SU-DHL-6 (cell line): Measurements from ENCODE around the gene DMRTB1.

Source experiments
- H2AFZ ChIP-seq: fragments of 200-600 bp; sonication (generic); 2 replicates; pipeline ENCODE4 v1.6.1; 2014; ENCODE audit warnings: low read depth, mild to moderate bottlenecking, moderate library complexity, mixed read lengths, antibody characterized with exemption, low read length; ENCODE audit not compliant: severe bottlenecking
- H3F3A ChIP-seq: fragments of 200-600 bp; shearing (Covaris generic); 2 replicates; pipeline ENCODE4 v1.6.0; 2016; ENCODE audit warnings: antibody characterized with exemption, mild to moderate bottlenecking; ENCODE audit not compliant: insufficient read depth
- H3K27ac ChIP-seq: fragments of 200-600 bp; sonication (generic); 2 replicates; pipeline ENCODE4 v1.5.1; 2016; ENCODE audit warnings: low read depth, mild to moderate bottlenecking, low read length, moderate library complexity, mixed read lengths
- H3K27me3 ChIP-seq: fragments of 200-600 bp; sonication (generic), shearing (Covaris generic); 2 replicates; pipeline ENCODE4 v1.6.0; 2014; ENCODE audit warnings: mild to moderate bottlenecking, low read length
- H3K36me3 ChIP-seq: fragments of 200-600 bp; sonication (generic); 2 replicates; pipeline ENCODE4 v1.6.1; 2014; ENCODE audit warnings: mild to moderate bottlenecking, low read length, mixed read lengths
- H3K4me2 ChIP-seq: fragments of 300-600, 200-600 bp; shearing (Covaris generic), sonication (generic); 2 replicates; pipeline ENCODE4 v1.6.0; 2014; ENCODE audit warnings: low read length, low read depth, mild to moderate bottlenecking; ENCODE audit not compliant: poor library complexity, severe bottlenecking
- H3K4me3 ChIP-seq: fragments of 200-600 bp; sonication (generic); 2 replicates; pipeline ENCODE4 v1.5.1; 2014; ENCODE audit warnings: antibody characterized with exemption, low read length, mild to moderate bottlenecking, mixed read lengths; ENCODE audit not compliant: insufficient read depth, poor library complexity, severe bottlenecking
- H3K79me2 ChIP-seq: fragments of 200-600 bp; sonication (generic); 2 replicates; pipeline ENCODE4 v1.6.1; 2014; ENCODE audit warnings: mild to moderate bottlenecking, low read length, moderate library complexity; ENCODE audit not compliant: insufficient read depth
- H3K9ac ChIP-seq: fragments of 200-600 bp; sonication (generic); 2 replicates; pipeline ENCODE4 v1.7.0; 2014; ENCODE audit warnings: mild to moderate bottlenecking, low read length
- H3K9me2 ChIP-seq: fragments of 200-600 bp; sonication (generic); replicated peaks from 2 replicates; pipeline ENCODE4 v1.6.1; 2014; ENCODE audit warnings: low read length; ENCODE audit not compliant: insufficient read depth
- H3K9me3 ChIP-seq: fragments of 200-600 bp; sonication (generic); 2 replicates; pipeline ENCODE4 v1.6.1; 2014; ENCODE audit warnings: low read length, mixed read lengths; ENCODE audit not compliant: insufficient read depth
- H4K20me1 ChIP-seq: fragments of 200-600 bp; sonication (generic); 2 replicates; pipeline ENCODE4 v1.6.1; 2014; ENCODE audit warnings: low read depth, mild to moderate bottlenecking, antibody characterized with exemption, low read length, moderate library complexity, mixed read lengths
- CTCF ChIP-seq: fragments of 200-600 bp; sonication (generic); IDR thresholded peaks from one replicate; pipeline ENCODE4 v1.5.1; 2017; ENCODE audit warnings: antibody characterized with exemption, mild to moderate bottlenecking, low read length, moderate library complexity; ENCODE audit not compliant: insufficient read depth, poor library complexity, severe bottlenecking
- EZH2phosphoT487 ChIP-seq: fragments of 200-600 bp; sonication (generic), shearing (Covaris generic); conservative IDR thresholded peaks from 2 replicates; pipeline ENCODE4 v1.6.1; 2018; ENCODE audit warnings: mild to moderate bottlenecking, antibody characterized with exemption, low read length, moderate library complexity, mixed read lengths

Gene DMRTB1

GRCh38 chr1:53446051-53446450 lies 13.1 kb upstream of the DMRTB1 start:
- Histone ChIP-seq H3K4me2 (no peak overlapping the region), H2AFZ (no peak overlapping the region), H3K4me3 (no peak overlapping the region), H3K9me3 (no peaks in the 10 kb centered on the region), H3K79me2 (no peaks in the 10 kb centered on the region), H3K27ac (no peak overlapping the region), H3K36me3 (no peaks in the 10 kb centered on the region), H3K9ac (no peak overlapping the region), H4K20me1 (no peaks in the 10 kb centered on the region), H3K27me3 (no peaks in the 10 kb centered on the region), H3K9me2 (no peaks in the 10 kb centered on the region), H3F3A (no peaks in the 10 kb centered on the region)
- no peak for TF ChIP-seq EZH2phosphoT487
- no peak for TF ChIP-seq CTCF

GRCh38 chr1:53447413-53447812 lies 11.8 kb upstream of the DMRTB1 start:
- Histone ChIP-seq H3K4me2 (no peak overlapping the region), H3K9ac (no peak overlapping the region), H3K27me3 (no peaks in the 10 kb centered on the region), H3K4me3 (no peak overlapping the region), H3K9me3 (no peaks in the 10 kb centered on the region), H3K9me2 (no peaks in the 10 kb centered on the region), H3K27ac (no peak overlapping the region), H3K36me3 (no peaks in the 10 kb centered on the region), H3K79me2 (no peaks in the 10 kb centered on the region), H4K20me1 (no peaks in the 10 kb centered on the region), H3F3A (no peaks in the 10 kb centered on the region), H2AFZ (no peak overlapping the region)
- TF ChIP-seq CTCF = no peak
- TF ChIP-seq EZH2phosphoT487 = no peak

- no peak overlapping the region for H2AFZ ChIP-seq
- no peaks in the 10 kb centered on the region for H3K79me2 ChIP-seq
- TF ChIP-seq EZH2phosphoT487 (no peak), CTCF (no peak)
- no peaks in the 10 kb centered on the region for H3K9me3 ChIP-seq
- no peak overlapping the region for H3K9ac ChIP-seq
- no peak overlapping the region for H3K4me2 ChIP-seq
- H3K27ac ChIP-seq = no peak overlapping the region
- no peaks in the 10 kb centered on the region for H3K27me3 ChIP-seq
- H3K4me3 ChIP-seq = no peak overlapping the region
- no peaks in the 10 kb centered on the region for H3K36me3 ChIP-seq
- no peaks in the 10 kb centered on the region for H3F3A ChIP-seq
- no peaks in the 10 kb centered on the region for H3K9me2 ChIP-seq
- H4K20me1 ChIP-seq = no peaks in the 10 kb centered on the region
Observed at GRCh38 chr1:53448241-53448841, 10.9 kb upstream of the DMRTB1 start.

- H3K9me3 ChIP-seq = no peaks in the 10 kb centered on the region
- H3K27ac ChIP-seq = no peak overlapping the region
- H3F3A ChIP-seq = no peaks in the 10 kb centered on the region
- H2AFZ ChIP-seq = no peak overlapping the region
- H3K27me3 ChIP-seq = no peaks in the 10 kb centered on the region
- H3K4me3 ChIP-seq = no peak overlapping the region
- TF ChIP-seq CTCF (no peak), EZH2phosphoT487 (no peak)
- H3K36me3 ChIP-seq = no peaks in the 10 kb centered on the region
- no peak overlapping the region for H3K9ac ChIP-seq
- no peaks in the 10 kb centered on the region for H3K9me2 ChIP-seq
- H3K4me2 ChIP-seq = no peak overlapping the region
- H3K79me2 ChIP-seq = no peaks in the 10 kb centered on the region
- H4K20me1 ChIP-seq = no peaks in the 10 kb centered on the region
Observed at GRCh38 chr1:53449021-53449420, 10.2 kb upstream of the DMRTB1 start.
